ENCODE data around the gene CHI3L1. TPM values are rescaled to one million over a fixed set of nuclear protein-coding genes. Genes with fewer than 3 reads are reported as not detected.

Gene CHI3L1
- total RNA-seq, 1 experiment from 2014 or later: not detected

DNA sequence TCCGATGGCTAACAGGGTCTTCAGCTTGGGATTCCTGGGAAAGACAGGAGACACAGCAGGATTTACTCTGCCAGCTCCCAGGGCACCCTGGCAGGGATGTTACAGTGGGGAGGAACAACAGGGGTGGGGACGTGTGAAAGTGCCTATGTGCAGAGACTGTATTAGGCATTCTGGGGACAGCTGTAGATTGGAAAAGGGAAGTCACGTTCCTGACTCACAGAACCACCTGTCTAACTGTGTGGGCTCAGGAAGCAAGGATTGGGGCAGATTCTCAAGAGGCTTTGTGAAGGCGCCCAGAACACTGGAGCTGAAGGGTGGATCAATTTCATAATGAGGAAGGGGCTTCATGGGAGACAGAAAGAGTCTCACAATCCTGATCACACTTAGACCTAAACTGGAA lies 38.6 kb upstream of the CHI3L1 start:
- Histone ChIP-seq H2AFZ (ENCODE audit: low read depth, low read length, poor library complexity, severe bottlenecking) (no peak overlapping the region), H3K9me3 (ENCODE audit: control insufficient read depth in 1 of 2, insufficient read depth in 1 of 2, low read depth in 1 of 2, low read length in 2 of 2) (no peaks in the 10 kb centered on the region), H3K9ac (ENCODE audit: low read length) (no peak overlapping the region), H3K79me2 (ENCODE audit: insufficient read depth, low read length) (no peaks in the 10 kb centered on the region), H3K4me1 (ENCODE audit: control insufficient read depth in 1 of 2, insufficient read depth in 2 of 2, low read length in 2 of 2) (no peaks in the 10 kb centered on the region), H3K9me2 (ENCODE audit: insufficient read depth) (no peaks in the 10 kb centered on the region), H3K4me2 (ENCODE audit: low read length) (no peak overlapping the region), H3K27ac (ENCODE audit: low read depth, low read length) (no peak overlapping the region), H3K36me3 (ENCODE audit: control insufficient read depth in 1 of 2, insufficient read depth in 2 of 2, low read length in 2 of 2) (no peaks in the 10 kb centered on the region), H3K27me3 (ENCODE audit: insufficient read depth, low read length) (peaks cover 27% of the 10 kb centered on the region; the same call in 1 of the 2 replicates), H3K4me3 (replicated peaks in 1 of 2; ENCODE audit: low read depth in 1 of 2, low read length in 2 of 2) (no peak overlapping the region), H4K20me1 (ENCODE audit: insufficient read depth) (no peaks in the 10 kb centered on the region)
- ATAC-seq: no peak
- DNase-seq (ENCODE audit: low read depth, low spot score): no peak
- BruUV-seq (replicated peaks): no TSS peak
- no peak for TF ChIP-seq YY1 (IDR thresholded peaks at IDR 0.05; ENCODE audit: extremely low read depth, insufficient replicate concordance, low read depth, low read length)
- no peak for TF ChIP-seq ZFX (IDR thresholded peaks at IDR 0.05)
- no peak for TF ChIP-seq ELF1 (IDR thresholded peaks at IDR 0.05; ENCODE audit: borderline replicate concordance, low read depth)
- TF ChIP-seq CBX3 (IDR thresholded peaks at IDR 0.05; ENCODE audit: low read depth): no peak
- no peak for TF ChIP-seq JUND (IDR thresholded peaks at IDR 0.05)
- no peak for TF ChIP-seq SRF (IDR thresholded peaks at IDR 0.05; ENCODE audit: low read depth)
- TF ChIP-seq REST (IDR thresholded peaks at IDR 0.05; ENCODE audit: low read depth): no peak
- no peak for TF ChIP-seq CTCF (IDR thresholded peaks at IDR 0.05 in 2 of 3, conservative IDR thresholded peaks at IDR 0.05 in 1 of 3; ENCODE audit: borderline replicate concordance in 1 of 3, insufficient read depth in 1 of 3, low read depth in 2 of 3, low read length in 2 of 3)
- no peak for TF ChIP-seq FOSL1 (IDR thresholded peaks at IDR 0.05; ENCODE audit: low read depth)
- TF ChIP-seq SIN3A (IDR thresholded peaks at IDR 0.05; ENCODE audit: low read depth): no peak
- TF ChIP-seq POLR2A (IDR thresholded peaks at IDR 0.05; ENCODE audit: borderline replicate concordance, extremely low read depth, insufficient read depth, insufficient read length): no peak
- no peak for TF ChIP-seq ATF3 (IDR thresholded peaks at IDR 0.05)
- TF ChIP-seq ZBTB33 (IDR thresholded peaks at IDR 0.05; ENCODE audit: extremely low read depth, insufficient replicate concordance, low read length): no peak
- TF ChIP-seq EGR1 (IDR thresholded peaks at IDR 0.05; ENCODE audit: low read depth): no peak
- TF ChIP-seq, protein P1, sequence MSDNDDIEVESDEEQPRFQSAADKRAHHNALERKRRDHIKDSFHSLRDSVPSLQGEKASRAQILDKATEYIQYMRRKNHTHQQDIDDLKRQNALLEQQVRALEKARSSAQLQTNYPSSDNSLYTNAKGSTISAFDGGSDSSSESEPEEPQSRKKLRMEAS (IDR thresholded peaks at IDR 0.05): no peak
- no peak for TF ChIP-seq POLR2AphosphoS5 (IDR thresholded peaks at IDR 0.05; ENCODE audit: low read depth, low read length)
- no peak for TF ChIP-seq CEBPB (IDR thresholded peaks at IDR 0.05; ENCODE audit: low read depth)
- CTCF ChIA-PET: interaction anchor here (1.2 kb wide), 1 partner anchor 9 kb away, joined by 5 read pairs; no protein-coding TSS in a partner anchor
- RAD21 ChIA-PET (ENCODE audit: low non-redundant PET in 1 of 2, low total read pairs in 2 of 2, uncharacterized antibody in 2 of 2, unreplicated experiment in 2 of 2): no interaction called here
- POLR2A ChIA-PET: no interaction called here
- intact Hi-C loops (cut with micrococcal nuclease): no loop called here
